ENCODE measurements around the gene DERL2. TPM values are rescaled to one million over a fixed set of nuclear protein-coding genes. Genes with fewer than 3 reads are reported as not detected.

The DERL2 gene
- total RNA-seq, 4 donors from 2014 or later = 28.2 to 48.8 (median 38.1) TPM

- H3K4me1 ChIP-seq = peaks cover 3 to 29% (median 17%) of the 10 kb centered on the region in 3 donors
- TF ChIP-seq POLR2A (IDR thresholded peaks at IDR 0.05) (no peak), CTCF (IDR thresholded peaks at IDR 0.05) (no peak)
- WGBS, 2 donors = 87 to 93% methylated on average over 8 to 10 of the region's 10 CpGs
- no peak for DNase-seq
- H3K9me3 ChIP-seq = no peaks in the 10 kb centered on the region
- H3K36me3 ChIP-seq = peaks cover 0 to 37% (median 8%) of the 10 kb centered on the region in 3 donors
- H3K27ac ChIP-seq = no peak overlapping the region
- no peaks in the 10 kb centered on the region for H3K27me3 ChIP-seq
- H3K4me3 ChIP-seq = no peak overlapping the region
- intact Hi-C loops (cut with DNase I) = no loop called here
Observed at GRCh38 chr17:5464717-5465507, 21.1 kb downstream of the DERL2 start.

GRCh38 chr17:5446786-5447185, 39.2 kb downstream of the DERL2 start:
- no peaks in the 10 kb centered on the region for H3K27me3 ChIP-seq
- 81 to 87% methylated on average over 8 of the region's 8 CpGs for WGBS, 2 donors
- no peaks in the 10 kb centered on the region for H3K9me3 ChIP-seq
- H3K4me3 ChIP-seq = no peak overlapping the region
- no peak for DNase-seq
- intact Hi-C loops (cut with DNase I) = no loop called here
- H3K36me3 ChIP-seq = peaks cover 9 to 97% (median 35%) of the 10 kb centered on the region in 3 donors
- H3K4me1 ChIP-seq = no peaks in the 10 kb centered on the region
- no peak overlapping the region for H3K27ac ChIP-seq
- TF ChIP-seq POLR2A (IDR thresholded peaks at IDR 0.05) (no peak), CTCF (IDR thresholded peaks at IDR 0.05) (no peak)

- TF ChIP-seq CTCF (IDR thresholded peaks at IDR 0.05) = no peak
- TF ChIP-seq POLR2A (IDR thresholded peaks at IDR 0.05) = no peak
- peaks cover 9 to 74% (median 25%) of the 10 kb centered on the region in 3 donors for H3K36me3 ChIP-seq
- H3K4me3 ChIP-seq = no peak overlapping the region
- DNase-seq = no peak
- no peaks in the 10 kb centered on the region for H3K9me3 ChIP-seq
- H3K27ac ChIP-seq = no peak overlapping the region
- no peaks in the 10 kb centered on the region for H3K27me3 ChIP-seq
- H3K4me1 ChIP-seq = peaks cover 0 to 8% (median 5%) of the 10 kb centered on the region in 3 donors
- intact Hi-C loops (cut with DNase I) = no loop called here
- 93 to 95% methylated on average over 9 to 18 of the region's 22 CpGs for WGBS, 2 donors
Observed at GRCh38 chr17:5444209-5444608, 41.8 kb downstream of the DERL2 start.

- no peak overlapping the region for H3K4me3 ChIP-seq
- intact Hi-C loops (cut with DNase I) = no loop called here
- no peak for TF ChIP-seq POLR2A (IDR thresholded peaks at IDR 0.05)
- no peak for TF ChIP-seq CTCF (IDR thresholded peaks at IDR 0.05)
- H3K4me1 ChIP-seq = peaks cover 0 to 9% (median 5%) of the 10 kb centered on the region in 3 donors
- no peaks in the 10 kb centered on the region for H3K9me3 ChIP-seq
- H3K36me3 ChIP-seq = peaks cover 9 to 69% (median 25%) of the 10 kb centered on the region in 3 donors
- no peaks in the 10 kb centered on the region for H3K27me3 ChIP-seq
- DNase-seq = no peak
- 87 to 88% methylated on average over 5 to 6 of the region's 6 CpGs for WGBS, 2 donors
- H3K27ac ChIP-seq = no peak overlapping the region
Observed at GRCh38 chr17:5443728-5444127, 42.2 kb downstream of the DERL2 start.

- intact Hi-C loops (cut with DNase I) = no loop called here
- H3K4me3 ChIP-seq = peak overlapping the region; percentile 67 to 92 (median 74)
- 0 to 28% methylated on average over 1 of the region's 1 CpG for WGBS, 2 donors
Observed at GRCh38 chr17:5439446-5439764, 46.6 kb downstream of the DERL2 start.

More at GRCh38 chr17:5439446-5439764, 46.6 kb downstream of the DERL2 start:
- Histone ChIP-seq H3K36me3 (peaks cover 6 to 59% (median 24%) of the 10 kb centered on the region in 3 donors), H3K4me1 (peaks cover 9 to 45% (median 21%) of the 10 kb centered on the region in 3 donors), H3K27ac (peak overlapping the region; percentile 70 to 89 (median 79)), H3K9me3 (no peaks in the 10 kb centered on the region), H3K27me3 (no peaks in the 10 kb centered on the region)
- no peak for DNase-seq
- TF ChIP-seq CTCF (IDR thresholded peaks at IDR 0.05) (peak in 1 of 6 experiments; percentile 4), POLR2A (IDR thresholded peaks at IDR 0.05) (no peak)
